Measurements from ENCODE around the gene IL22RA2. TPM values are rescaled to one million over a fixed set of nuclear protein-coding genes. Genes with fewer than 3 reads are reported as not detected.
A peak's percentile ranks its signal among the peaks of the same experiment; 100 is the strongest.
"Not testable (repeated sequence)": the region's sequence is repeated elsewhere in the genome, so short reads cannot be mapped to it uniquely, and the experiment has no call there.

The IL22RA2 gene
- total RNA-seq, 1 donor from 2014 or later: not detected

DNA sequence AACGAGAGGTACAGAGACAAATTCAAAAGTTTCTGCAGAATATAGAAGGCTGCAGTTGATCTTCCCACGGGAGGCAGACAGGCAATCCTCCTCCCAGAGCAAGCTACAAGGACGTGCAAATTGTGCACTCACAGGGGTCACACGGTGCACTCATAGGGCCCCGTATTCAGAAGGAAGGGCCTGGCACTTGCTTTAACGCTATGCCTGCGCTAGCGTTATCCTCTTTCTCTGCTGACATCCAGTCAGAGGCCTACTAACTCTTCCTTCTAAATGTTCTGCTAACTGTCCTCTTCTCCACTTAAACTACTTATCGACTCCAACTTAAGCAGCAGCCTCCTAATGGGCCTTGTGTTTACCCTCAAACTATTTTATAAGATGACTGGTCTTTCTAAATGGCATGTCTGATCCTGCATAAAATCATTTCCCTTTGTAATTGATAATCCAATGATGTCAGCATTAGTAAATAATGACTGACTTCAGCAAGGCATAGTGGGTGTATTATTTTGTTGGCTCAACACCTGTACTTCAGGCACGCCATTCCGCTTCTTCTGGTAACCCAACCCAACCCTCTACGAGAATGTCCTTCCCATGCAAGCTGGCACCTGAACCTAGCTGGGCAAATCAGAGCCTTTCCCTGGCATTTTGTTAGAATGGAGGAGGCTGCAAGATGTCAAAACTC, 43.6 kb upstream of the IL22RA2 start:
- peak overlapping the region; percentile 67 for H3K4me3 ChIP-seq (ENCODE audit: low read depth, low read length)
- TF ChIP-seq, protein P1, sequence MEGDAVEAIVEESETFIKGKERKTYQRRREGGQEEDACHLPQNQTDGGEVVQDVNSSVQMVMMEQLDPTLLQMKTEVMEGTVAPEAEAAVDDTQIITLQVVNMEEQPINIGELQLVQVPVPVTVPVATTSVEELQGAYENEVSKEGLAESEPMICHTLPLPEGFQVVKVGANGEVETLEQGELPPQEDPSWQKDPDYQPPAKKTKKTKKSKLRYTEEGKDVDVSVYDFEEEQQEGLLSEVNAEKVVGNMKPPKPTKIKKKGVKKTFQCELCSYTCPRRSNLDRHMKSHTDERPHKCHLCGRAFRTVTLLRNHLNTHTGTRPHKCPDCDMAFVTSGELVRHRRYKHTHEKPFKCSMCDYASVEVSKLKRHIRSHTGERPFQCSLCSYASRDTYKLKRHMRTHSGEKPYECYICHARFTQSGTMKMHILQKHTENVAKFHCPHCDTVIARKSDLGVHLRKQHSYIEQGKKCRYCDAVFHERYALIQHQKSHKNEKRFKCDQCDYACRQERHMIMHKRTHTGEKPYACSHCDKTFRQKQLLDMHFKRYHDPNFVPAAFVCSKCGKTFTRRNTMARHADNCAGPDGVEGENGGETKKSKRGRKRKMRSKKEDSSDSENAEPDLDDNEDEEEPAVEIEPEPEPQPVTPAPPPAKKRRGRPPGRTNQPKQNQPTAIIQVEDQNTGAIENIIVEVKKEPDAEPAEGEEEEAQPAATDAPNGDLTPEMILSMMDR (conservative IDR thresholded peaks at IDR 0.05; ENCODE audit: low read depth, low read length): no peak
- DNase-seq (ENCODE audit: low read depth): no peak

- H3K4me3 ChIP-seq (ENCODE audit: low read depth, low read length): no peak overlapping the region
- TF ChIP-seq, protein P1 (conservative IDR thresholded peaks at IDR 0.05; ENCODE audit: low read depth, low read length): no peak
- no peak for DNase-seq (ENCODE audit: low read depth)
These were observed 42.7 kb upstream of the IL22RA2 start for GRCh38 chr6:137216106-137216505.

DNA sequence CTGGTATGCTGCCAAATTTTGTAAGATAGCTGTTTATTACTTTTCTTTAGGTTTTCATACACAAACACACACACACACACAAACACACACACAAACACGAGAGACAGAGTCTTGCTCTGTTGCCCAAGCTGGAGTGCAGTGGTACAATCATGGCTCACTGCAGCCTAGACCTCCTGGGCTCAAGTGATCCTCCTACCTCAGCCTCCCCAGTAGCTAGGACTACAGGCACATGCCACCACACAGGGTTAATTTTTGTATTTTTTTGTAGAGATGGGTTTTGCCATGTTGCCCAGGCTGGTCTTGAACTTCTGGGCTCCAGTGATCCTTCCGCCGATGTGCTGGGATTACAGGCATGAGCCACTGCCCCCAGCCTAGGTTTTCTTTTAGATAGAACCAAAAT, 42.2 kb upstream of the IL22RA2 start:
- not testable (repeated sequence) for DNase-seq (ENCODE audit: low read depth)

DNA sequence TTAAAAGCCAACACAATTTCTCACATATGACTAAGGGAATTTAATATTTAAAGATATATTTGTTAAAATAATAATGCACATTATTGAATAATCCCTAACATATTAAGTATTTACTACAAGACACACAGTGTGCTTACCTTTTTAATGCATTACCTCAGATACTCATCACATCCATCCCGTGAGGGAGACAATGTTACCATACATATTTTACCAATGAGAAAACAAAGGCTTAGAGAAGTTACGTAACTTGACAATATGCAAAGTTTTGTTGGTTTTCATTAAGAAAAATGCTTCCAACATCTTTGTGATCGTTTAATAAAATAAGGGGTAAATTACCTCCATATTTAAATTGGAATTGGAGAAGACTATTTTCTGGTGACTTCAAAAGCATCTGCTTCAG, 41.5 kb upstream of the IL22RA2 start:
- TF ChIP-seq, protein P1 (conservative IDR thresholded peaks at IDR 0.05; ENCODE audit: low read depth, low read length): no peak
- DNase-seq (ENCODE audit: low read depth): no peak
- no peak overlapping the region for H3K4me3 ChIP-seq (ENCODE audit: low read depth, low read length)

More for the DNA sequence above, 42.2 kb upstream of the IL22RA2 start:
- not testable (repeated sequence) for H3K4me3 ChIP-seq (ENCODE audit: low read depth, low read length)

- TF ChIP-seq, protein P1 (conservative IDR thresholded peaks at IDR 0.05; ENCODE audit: low read depth, low read length): no peak
- no peak for DNase-seq (ENCODE audit: low read depth)
- no peak overlapping the region for H3K4me3 ChIP-seq (ENCODE audit: low read depth, low read length)
These were observed 40.4 kb upstream of the IL22RA2 start for GRCh38 chr6:137213813-137214212.

DNA sequence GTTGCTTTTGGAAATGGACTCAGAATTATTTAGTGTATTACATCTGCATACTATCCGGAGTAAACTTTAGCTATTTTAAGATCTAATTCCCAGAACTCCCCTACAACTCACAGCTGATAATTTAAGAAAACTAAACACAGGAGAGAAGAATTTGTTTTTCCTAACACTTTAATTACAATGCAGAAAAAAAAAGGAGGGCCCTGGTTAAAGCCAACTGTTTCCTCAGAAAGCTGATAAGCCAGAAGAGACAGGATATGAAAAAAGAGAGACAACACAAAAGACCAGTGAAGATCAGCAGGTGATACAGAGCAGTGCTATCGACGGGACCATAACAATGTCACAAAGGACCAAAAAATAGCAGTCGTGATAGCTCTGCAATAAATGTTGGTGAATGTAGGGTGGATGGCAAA, 39.9 kb upstream of the IL22RA2 start:
- H3K4me3 ChIP-seq (ENCODE audit: low read depth, low read length): no peak overlapping the region
- TF ChIP-seq, protein P1 (conservative IDR thresholded peaks at IDR 0.05; ENCODE audit: low read depth, low read length): no peak
- no peak for DNase-seq (ENCODE audit: low read depth)

DNA sequence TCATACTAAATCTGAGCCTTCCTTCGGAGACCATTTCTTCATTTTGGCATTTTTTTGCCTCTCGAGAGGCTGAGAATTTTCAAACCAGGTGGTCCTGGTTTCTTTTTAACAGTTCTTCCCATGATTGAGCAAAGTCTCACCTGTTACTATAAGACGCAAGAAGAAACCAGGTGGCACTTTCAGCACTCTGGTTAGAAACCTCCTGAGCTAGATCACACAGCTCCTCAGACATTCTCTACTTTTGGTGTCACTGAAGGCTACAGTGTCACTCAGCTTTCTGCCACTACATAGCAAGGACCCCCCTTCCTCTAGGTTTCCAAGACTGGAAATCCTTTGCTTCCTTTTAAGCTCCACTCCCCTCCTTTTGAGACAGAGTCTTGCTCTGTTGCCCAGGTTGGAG, 38.5 kb upstream of the IL22RA2 start:
- no peak for DNase-seq (ENCODE audit: low read depth)
- no peak overlapping the region for H3K4me3 ChIP-seq (ENCODE audit: low read depth, low read length)
- TF ChIP-seq, protein P1 (conservative IDR thresholded peaks at IDR 0.05; ENCODE audit: low read depth, low read length): no peak
